ENCODE data around the gene DHCR24.

DHCR24 gene

DNA sequence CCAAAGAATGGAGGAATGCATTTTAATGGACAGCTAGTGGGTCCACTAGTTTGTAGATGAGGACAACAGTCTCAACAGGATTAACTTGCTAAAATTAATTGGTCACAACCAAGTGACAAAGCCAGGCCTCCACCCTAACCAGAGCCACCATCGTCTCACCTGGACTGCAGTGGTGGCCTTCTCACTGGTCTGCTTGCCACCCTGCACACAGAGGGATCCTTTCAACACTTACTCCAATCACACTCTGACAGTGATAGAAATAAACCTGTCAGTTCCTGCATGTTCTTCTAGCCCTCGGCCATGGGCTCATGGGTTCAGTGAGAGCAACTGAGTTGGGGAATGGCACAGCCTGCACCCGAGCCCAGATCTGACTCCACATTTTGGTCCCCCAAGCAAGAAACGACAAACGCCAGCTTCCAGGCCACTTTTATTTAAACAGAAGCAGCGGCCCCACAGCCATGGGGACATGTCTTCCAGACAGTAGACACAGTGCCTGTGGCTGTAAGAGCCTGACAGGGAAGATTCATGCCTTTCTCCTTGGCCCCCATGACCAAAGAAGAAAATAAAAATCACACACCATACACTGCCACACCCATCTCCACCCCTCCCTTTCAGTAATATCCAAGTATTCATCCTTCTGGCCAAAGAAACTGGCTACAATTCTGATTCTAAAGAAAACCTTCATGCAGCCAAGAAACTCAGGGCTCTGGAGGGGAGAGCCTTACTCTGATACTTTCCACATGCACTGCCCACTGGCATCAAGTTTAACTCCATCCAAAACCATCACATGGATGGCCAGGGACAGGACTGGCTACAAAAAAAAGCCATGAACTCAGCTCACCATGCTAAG, 37.6 kb downstream of the DHCR24 start:
- no peaks in the 10 kb centered on the region for H3K79me2 ChIP-seq (ENCODE audit: low read length)
- no peak overlapping the region for H3K9ac ChIP-seq (ENCODE audit: low read length)
- no peak overlapping the region for H2AFZ ChIP-seq (ENCODE audit: low read length)
- H3K4me2 ChIP-seq (ENCODE audit: low read depth, low read length), result no peak overlapping the region
- H3K4me3 ChIP-seq (ENCODE audit: low read length), result no peak overlapping the region
- H3K9me3 ChIP-seq (replicated peaks; ENCODE audit: insufficient read depth, low read length), result no peaks in the 10 kb centered on the region
- no peaks in the 10 kb centered on the region for H4K20me1 ChIP-seq (ENCODE audit: insufficient read depth, low read length)
- no peaks in the 10 kb centered on the region for H3K9me2 ChIP-seq (replicated peaks; ENCODE audit: insufficient read depth, low read length)
- no peaks in the 10 kb centered on the region for H3K36me3 ChIP-seq (replicated peaks; ENCODE audit: insufficient read depth, low read length)
- no peak overlapping the region for H3K27ac ChIP-seq (ENCODE audit: low read length)
- H3K4me1 ChIP-seq (ENCODE audit: low read length), result no peaks in the 10 kb centered on the region
- no peaks in the 10 kb centered on the region for H3K27me3 ChIP-seq (replicated peaks; ENCODE audit: insufficient read depth, low read length)
- TF ChIP-seq, protein P1, sequence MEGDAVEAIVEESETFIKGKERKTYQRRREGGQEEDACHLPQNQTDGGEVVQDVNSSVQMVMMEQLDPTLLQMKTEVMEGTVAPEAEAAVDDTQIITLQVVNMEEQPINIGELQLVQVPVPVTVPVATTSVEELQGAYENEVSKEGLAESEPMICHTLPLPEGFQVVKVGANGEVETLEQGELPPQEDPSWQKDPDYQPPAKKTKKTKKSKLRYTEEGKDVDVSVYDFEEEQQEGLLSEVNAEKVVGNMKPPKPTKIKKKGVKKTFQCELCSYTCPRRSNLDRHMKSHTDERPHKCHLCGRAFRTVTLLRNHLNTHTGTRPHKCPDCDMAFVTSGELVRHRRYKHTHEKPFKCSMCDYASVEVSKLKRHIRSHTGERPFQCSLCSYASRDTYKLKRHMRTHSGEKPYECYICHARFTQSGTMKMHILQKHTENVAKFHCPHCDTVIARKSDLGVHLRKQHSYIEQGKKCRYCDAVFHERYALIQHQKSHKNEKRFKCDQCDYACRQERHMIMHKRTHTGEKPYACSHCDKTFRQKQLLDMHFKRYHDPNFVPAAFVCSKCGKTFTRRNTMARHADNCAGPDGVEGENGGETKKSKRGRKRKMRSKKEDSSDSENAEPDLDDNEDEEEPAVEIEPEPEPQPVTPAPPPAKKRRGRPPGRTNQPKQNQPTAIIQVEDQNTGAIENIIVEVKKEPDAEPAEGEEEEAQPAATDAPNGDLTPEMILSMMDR (IDR thresholded peaks at IDR 0.05; ENCODE audit: low read length), result no peak
- TF ChIP-seq EZH2phosphoT487 (IDR thresholded peaks at IDR 0.05; ENCODE audit: low read length) (no peak), EZH2 (optimal IDR thresholded peaks at IDR 0.05; ENCODE audit: low read depth, low read length) (no peak)
- DNase-seq, result no peak
- H3F3A ChIP-seq (ENCODE audit: insufficient read depth, low read length), result no peaks in the 10 kb centered on the region

GRCh38 chr1:54848134-54848948, 38.7 kb downstream of the DHCR24 start:
- no peaks in the 10 kb centered on the region for H3K4me1 ChIP-seq (ENCODE audit: low read length)
- TF ChIP-seq EZH2phosphoT487 (IDR thresholded peaks at IDR 0.05; ENCODE audit: low read length) (no peak), EZH2 (optimal IDR thresholded peaks at IDR 0.05; ENCODE audit: low read depth, low read length) (no peak)
- TF ChIP-seq, protein P1 (IDR thresholded peaks at IDR 0.05; ENCODE audit: low read length), result no peak
- no peaks in the 10 kb centered on the region for H3K79me2 ChIP-seq (ENCODE audit: low read length)
- H2AFZ ChIP-seq (ENCODE audit: low read length), result no peak overlapping the region
- H3K9me2 ChIP-seq (replicated peaks; ENCODE audit: insufficient read depth, low read length), result no peaks in the 10 kb centered on the region
- H3K9me3 ChIP-seq (replicated peaks; ENCODE audit: insufficient read depth, low read length), result no peaks in the 10 kb centered on the region
- H3K27me3 ChIP-seq (replicated peaks; ENCODE audit: insufficient read depth, low read length), result no peaks in the 10 kb centered on the region
- no peak overlapping the region for H3K9ac ChIP-seq (ENCODE audit: low read length)
- no peaks in the 10 kb centered on the region for H3F3A ChIP-seq (ENCODE audit: insufficient read depth, low read length)
- no peaks in the 10 kb centered on the region for H4K20me1 ChIP-seq (ENCODE audit: insufficient read depth, low read length)
- H3K27ac ChIP-seq (ENCODE audit: low read length), result no peak overlapping the region
- no peak overlapping the region for H3K4me3 ChIP-seq (ENCODE audit: low read length)
- H3K4me2 ChIP-seq (ENCODE audit: low read depth, low read length), result no peak overlapping the region
- no peaks in the 10 kb centered on the region for H3K36me3 ChIP-seq (replicated peaks; ENCODE audit: insufficient read depth, low read length)
- no peak for DNase-seq

DNA sequence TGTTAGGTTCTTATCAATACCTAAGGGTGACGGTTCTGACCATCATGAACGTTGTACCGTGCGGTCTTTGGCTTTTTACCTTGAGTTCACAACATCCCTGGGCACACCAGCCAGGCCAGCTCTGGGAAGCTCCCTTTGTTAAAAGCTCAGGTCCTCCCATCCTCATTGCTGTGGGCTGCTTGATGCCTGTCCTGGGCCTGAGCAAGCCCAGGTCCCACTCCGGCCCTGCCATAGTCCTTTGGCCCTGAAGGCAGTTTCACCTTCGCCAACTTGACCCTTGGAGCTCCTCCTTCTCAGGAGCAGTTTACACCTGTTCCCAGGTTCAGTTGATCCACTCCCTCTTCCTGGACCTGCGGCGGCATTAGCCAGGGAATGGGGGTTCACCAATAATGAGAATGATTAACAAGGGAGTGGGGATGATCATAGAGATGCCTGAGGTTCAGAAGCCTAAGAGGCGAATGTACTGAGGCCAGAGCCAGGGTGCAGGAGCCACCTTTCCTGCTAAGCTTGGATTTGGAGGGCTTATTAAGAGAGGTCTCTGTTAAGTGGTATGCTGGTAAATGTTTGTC, 40.2 kb downstream of the DHCR24 start:
- H3K27me3 ChIP-seq (replicated peaks; ENCODE audit: insufficient read depth, low read length), result no peaks in the 10 kb centered on the region
- no peak overlapping the region for H2AFZ ChIP-seq (ENCODE audit: low read length)
- H3K9ac ChIP-seq (ENCODE audit: low read length), result no peak overlapping the region
- DNase-seq, result no peak
- no peaks in the 10 kb centered on the region for H3K79me2 ChIP-seq (ENCODE audit: low read length)
- no peaks in the 10 kb centered on the region for H3K9me2 ChIP-seq (replicated peaks; ENCODE audit: insufficient read depth, low read length)
- no peaks in the 10 kb centered on the region for H3K9me3 ChIP-seq (replicated peaks; ENCODE audit: insufficient read depth, low read length)
- no peak overlapping the region for H3K27ac ChIP-seq (ENCODE audit: low read length)
- H3F3A ChIP-seq (ENCODE audit: insufficient read depth, low read length), result no peaks in the 10 kb centered on the region
- no peaks in the 10 kb centered on the region for H4K20me1 ChIP-seq (ENCODE audit: insufficient read depth, low read length)
- no peaks in the 10 kb centered on the region for H3K36me3 ChIP-seq (replicated peaks; ENCODE audit: insufficient read depth, low read length)
- TF ChIP-seq EZH2phosphoT487 (IDR thresholded peaks at IDR 0.05; ENCODE audit: low read length) (no peak), EZH2 (optimal IDR thresholded peaks at IDR 0.05; ENCODE audit: low read depth, low read length) (no peak)
- TF ChIP-seq, protein P1 (IDR thresholded peaks at IDR 0.05; ENCODE audit: low read length), result no peak
- H3K4me1 ChIP-seq (ENCODE audit: low read length), result no peaks in the 10 kb centered on the region
- no peak overlapping the region for H3K4me2 ChIP-seq (ENCODE audit: low read depth, low read length)
- no peak overlapping the region for H3K4me3 ChIP-seq (ENCODE audit: low read length)
